CD4-positive, CD25-positive, alpha-beta regulatory T cell (primary cell): ENCODE results near the gene TRIM67. TPM values are rescaled to one million over a fixed set of nuclear protein-coding genes. Genes with fewer than 3 reads are reported as not detected.

Experiments used
- ATAC-seq, 2 donors: fragments of 150-1000 bp; cut with Tn5 transposase; one replicate each; pipeline ENCODE4 v1.10.0; 2021; ENCODE audit warnings: low read depth in 2 of 2, moderate number of reproducible peaks in 2 of 2, moderate library complexity in 1 of 2
- DNase-seq, 3 donors: peaks; one replicate each; pipeline versions ENCODE4 v3.0.0 to v3.0.0-alpha.2; 2012 to 2022; ENCODE audit warnings: mixed read lengths in 1 of 3
- H3K27ac ChIP-seq: one replicate; pipeline ENCODE4 v1.7.0; 2013; ENCODE audit warnings: mild to moderate bottlenecking, low read length; ENCODE audit not compliant: insufficient read depth, poor library complexity, severe bottlenecking
- H3K27me3 ChIP-seq: one replicate; pipeline ENCODE4 v1.7.0; 2013; ENCODE audit warnings: low read length; ENCODE audit not compliant: control insufficient read depth, insufficient read depth
- H3K36me3 ChIP-seq: one replicate; pipeline ENCODE4 v1.7.0; 2013; ENCODE audit warnings: mild to moderate bottlenecking, low read length, moderate library complexity; ENCODE audit not compliant: control insufficient read depth, insufficient read depth
- H3K4me1 ChIP-seq: 2 replicates; pipeline ENCODE4 v1.7.0; 2013; ENCODE audit warnings: mild to moderate bottlenecking, low read length; ENCODE audit not compliant: insufficient read depth, control insufficient read depth, poor library complexity, severe bottlenecking
- H3K4me3 ChIP-seq: one replicate; pipeline ENCODE4 v1.7.0; 2013; ENCODE audit warnings: low read depth, mild to moderate bottlenecking, low read length, moderate library complexity
- H3K9me3 ChIP-seq, 2 experiments: 1 replicate in 1 of 2; 2 replicates in 1 of 2; pipeline ENCODE4 v1.7.0; 2013; ENCODE audit warnings: low read length in 2 of 2, mild to moderate bottlenecking in 1 of 2, moderate library complexity in 1 of 2; ENCODE audit not compliant: control insufficient read depth in 2 of 2
- H3K27ac Mint-ChIP-seq, 3 donors: one replicate each; pipeline ENCODE4 v1.8.0; 2020 to 2022; ENCODE audit warnings: mild to moderate bottlenecking in 3 of 3, mixed read lengths in 3 of 3, moderate library complexity in 2 of 3
- H3K27me3 Mint-ChIP-seq: one replicate; pipeline ENCODE4 v1.8.0; 2022; ENCODE audit warnings: mild to moderate bottlenecking, mixed read lengths
- H3K36me3 Mint-ChIP-seq: one replicate; pipeline ENCODE4 v1.8.0; 2020; ENCODE audit warnings: mixed read lengths
- H3K4me1 Mint-ChIP-seq, 4 donors: one replicate each; pipeline ENCODE4 v1.8.0; 2020 to 2022; ENCODE audit warnings: mixed read lengths in 4 of 4, mild to moderate bottlenecking in 1 of 4
- H3K4me3 Mint-ChIP-seq, 4 donors: one replicate each; pipeline ENCODE4 v1.8.0; 2020 to 2022; ENCODE audit warnings: mild to moderate bottlenecking in 4 of 4, mixed read lengths in 4 of 4, moderate library complexity in 3 of 4
- H3K9me3 Mint-ChIP-seq, 7 donors: one replicate each; pipeline ENCODE4 v1.8.0; 2020 to 2022; ENCODE audit warnings: mixed read lengths in 7 of 7, mild to moderate bottlenecking in 3 of 7, moderate library complexity in 2 of 7
- polyA plus RNA-seq, 4 donors: library from polyadenylated mRNA; unstranded; fragments of 300-500 nt; fragmentation: Illumina TruSeq; gene quantifications; one replicate each; pipeline ENCODE4 v1.2.3, GENCODE V29; 2021
- total RNA-seq: library from RNA; stranded (reverse); gene quantifications from one replicate; pipeline ENCODE4 v1.2.3, GENCODE V29; 2022

Gene TRIM67
- total and polyA plus RNA-seq, 5 donors from 2014 or later = not detected

DNA sequence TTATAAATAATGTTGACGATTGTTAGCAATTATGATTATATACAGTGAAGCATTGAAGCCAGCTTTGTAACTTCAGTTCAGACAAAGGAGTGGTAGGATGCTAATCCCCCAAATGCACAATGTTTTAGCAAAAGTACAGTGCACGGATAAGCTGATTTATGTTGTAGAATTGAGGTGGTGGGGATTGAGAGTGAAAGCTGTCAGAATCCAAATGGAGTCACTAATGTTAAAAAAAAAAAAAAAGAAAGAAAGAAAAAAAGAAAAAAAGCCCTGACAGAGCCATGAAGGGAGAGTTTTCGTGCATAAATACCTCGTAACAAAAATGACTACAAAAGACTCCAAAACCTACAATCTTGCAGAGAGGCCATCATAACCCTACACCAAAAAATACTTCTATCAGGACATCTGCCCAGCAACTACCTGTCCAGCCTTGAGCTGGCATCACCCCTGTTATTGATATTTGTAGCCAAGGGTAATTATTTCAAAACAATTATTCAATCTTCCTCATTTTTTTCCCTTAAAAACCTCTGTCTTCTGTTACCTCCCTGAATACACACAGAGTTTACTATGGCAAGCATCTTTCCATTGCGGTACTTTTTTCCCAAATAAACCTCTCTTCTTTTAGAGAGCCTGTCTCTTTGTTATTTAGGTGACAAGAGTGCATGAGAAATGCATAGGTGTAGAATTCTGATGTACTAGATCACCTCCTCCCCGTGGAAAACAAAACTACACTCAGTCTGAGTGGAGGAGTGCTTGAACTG, 2.5 kb upstream of the TRIM67 start:
- peaks cover 54% of the 10 kb centered on the region for H3K27me3 Mint-ChIP-seq
- Histone ChIP-seq H3K27me3 (peaks cover 27% of the 10 kb centered on the region), H3K36me3 (no peaks in the 10 kb centered on the region), H3K9me3 (no peaks in the 10 kb centered on the region), H3K4me3 (no peak overlapping the region), H3K4me1 (peaks cover 7% of the 10 kb centered on the region), H3K27ac (no peak overlapping the region)
- DNase-seq = no peak
- H3K36me3 Mint-ChIP-seq = peaks cover 3% of the 10 kb centered on the region
- no peak overlapping the region for H3K4me3 Mint-ChIP-seq
- ATAC-seq = no peak
- peaks cover 0 to 6% (median 0%) of the 10 kb centered on the region in 7 donors for H3K9me3 Mint-ChIP-seq
- H3K4me1 Mint-ChIP-seq = peaks cover 0 to 13% (median 0%) of the 10 kb centered on the region in 4 donors
- H3K27ac Mint-ChIP-seq = peak overlapping the region in 1 of 3 donors; percentile 21

DNA sequence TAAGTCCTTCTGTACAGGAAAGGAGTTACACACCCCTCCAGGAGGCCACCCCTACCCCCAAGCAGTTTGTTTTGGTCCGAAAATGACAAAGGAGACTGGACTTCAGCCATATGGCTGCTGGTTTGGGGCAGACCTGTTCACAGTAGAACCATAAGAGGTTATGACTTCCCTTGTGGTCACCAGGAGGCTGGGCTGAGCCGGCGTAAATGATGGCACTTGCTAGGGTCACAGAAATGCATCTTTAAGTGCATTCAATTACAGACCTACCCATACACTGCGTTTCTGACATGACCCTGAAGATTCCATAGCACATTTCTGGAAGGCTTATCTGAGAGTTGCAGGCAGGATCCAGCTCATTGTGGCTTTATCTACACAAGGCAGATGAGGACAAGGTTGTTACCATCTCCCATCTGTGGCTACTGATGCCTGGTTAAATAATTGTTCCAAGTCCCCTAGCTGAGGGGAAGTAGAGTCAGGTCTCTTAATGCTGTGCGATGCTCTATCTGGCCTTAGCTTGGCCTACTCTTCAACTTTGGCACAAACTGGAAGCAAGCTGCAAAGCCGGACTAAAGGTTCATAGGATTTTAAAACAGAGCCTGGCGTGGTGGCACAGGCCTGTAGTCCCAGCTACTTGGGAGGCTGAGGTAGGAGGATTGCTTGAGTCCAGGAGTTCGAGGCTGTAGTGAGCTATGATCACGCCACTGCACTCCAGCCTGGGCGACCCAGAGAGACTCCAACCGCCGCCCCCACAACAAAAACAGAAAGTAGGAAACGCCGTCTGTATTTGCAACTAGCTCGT, 1.7 kb upstream of the TRIM67 start:
- peaks cover 0 to 6% (median 0%) of the 10 kb centered on the region in 7 donors for H3K9me3 Mint-ChIP-seq
- H3K4me3 Mint-ChIP-seq = peak overlapping the region in 1 of 4 donors; percentile 32
- peaks cover 0 to 15% (median 0%) of the 10 kb centered on the region in 4 donors for H3K4me1 Mint-ChIP-seq
- DNase-seq = no peak
- Histone ChIP-seq H3K4me1 (peaks cover 7% of the 10 kb centered on the region), H3K27me3 (peaks cover 25% of the 10 kb centered on the region), H3K36me3 (no peaks in the 10 kb centered on the region), H3K27ac (no peak overlapping the region), H3K4me3 (no peak overlapping the region), H3K9me3 (no peaks in the 10 kb centered on the region)
- no peak overlapping the region for H3K27ac Mint-ChIP-seq
- no peak for ATAC-seq
- H3K36me3 Mint-ChIP-seq = peaks cover 3% of the 10 kb centered on the region
- peaks cover 55% of the 10 kb centered on the region for H3K27me3 Mint-ChIP-seq

DNA sequence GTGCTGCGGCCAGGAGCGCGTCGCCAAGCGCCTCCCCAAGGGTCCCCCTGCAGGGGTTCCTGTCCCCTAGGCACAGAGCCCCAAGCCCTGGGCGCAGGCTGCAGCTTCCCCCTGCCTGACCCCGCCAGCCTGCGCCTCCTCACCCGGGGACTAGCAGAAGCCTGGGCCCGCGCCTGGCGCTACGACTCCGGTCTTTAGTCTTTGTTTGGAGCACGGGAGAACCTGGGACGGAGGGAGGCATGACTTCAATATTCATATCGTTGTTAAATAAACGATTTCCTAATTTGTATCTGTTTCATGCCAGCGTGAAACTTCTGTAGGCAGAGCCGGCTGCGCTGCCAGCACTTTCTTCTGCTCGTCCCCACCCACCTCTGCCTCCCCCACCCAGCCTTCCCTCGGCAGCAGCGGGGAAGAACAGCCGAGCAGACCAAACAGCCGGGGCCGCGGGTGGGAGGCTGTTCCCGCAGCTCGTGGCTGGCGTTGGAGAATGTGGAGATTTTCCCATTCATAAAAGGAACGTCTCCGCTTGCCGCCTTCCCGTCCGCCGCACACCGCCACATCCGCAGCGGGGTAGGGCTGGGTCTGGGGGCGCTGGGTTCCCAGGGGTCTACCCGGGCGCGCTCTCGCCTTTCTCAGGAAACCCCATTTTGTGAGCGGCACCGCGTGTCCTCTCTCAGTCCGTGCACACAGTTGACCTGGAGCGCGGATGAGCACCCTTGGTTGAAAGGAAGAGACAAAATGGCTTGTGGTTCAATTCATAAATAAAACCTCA, 777 bp upstream of the TRIM67 start:
- peak overlapping the region in 1 of 4 donors; percentile 46 for H3K4me3 Mint-ChIP-seq
- ATAC-seq (no peak), DNase-seq (no peak)
- Histone ChIP-seq H3K4me1 (peaks cover 7% of the 10 kb centered on the region), H3K27ac (no peak overlapping the region), H3K4me3 (no peak overlapping the region), H3K9me3 (no peaks in the 10 kb centered on the region), H3K27me3 (peaks cover 25% of the 10 kb centered on the region), H3K36me3 (no peaks in the 10 kb centered on the region)
- peaks cover 0 to 15% (median 0%) of the 10 kb centered on the region in 4 donors for H3K4me1 Mint-ChIP-seq
- peaks cover 60% of the 10 kb centered on the region for H3K27me3 Mint-ChIP-seq
- H3K27ac Mint-ChIP-seq = no peak overlapping the region
- peaks cover 0 to 6% (median 0%) of the 10 kb centered on the region in 7 donors for H3K9me3 Mint-ChIP-seq
- H3K36me3 Mint-ChIP-seq = no peaks in the 10 kb centered on the region

DNA sequence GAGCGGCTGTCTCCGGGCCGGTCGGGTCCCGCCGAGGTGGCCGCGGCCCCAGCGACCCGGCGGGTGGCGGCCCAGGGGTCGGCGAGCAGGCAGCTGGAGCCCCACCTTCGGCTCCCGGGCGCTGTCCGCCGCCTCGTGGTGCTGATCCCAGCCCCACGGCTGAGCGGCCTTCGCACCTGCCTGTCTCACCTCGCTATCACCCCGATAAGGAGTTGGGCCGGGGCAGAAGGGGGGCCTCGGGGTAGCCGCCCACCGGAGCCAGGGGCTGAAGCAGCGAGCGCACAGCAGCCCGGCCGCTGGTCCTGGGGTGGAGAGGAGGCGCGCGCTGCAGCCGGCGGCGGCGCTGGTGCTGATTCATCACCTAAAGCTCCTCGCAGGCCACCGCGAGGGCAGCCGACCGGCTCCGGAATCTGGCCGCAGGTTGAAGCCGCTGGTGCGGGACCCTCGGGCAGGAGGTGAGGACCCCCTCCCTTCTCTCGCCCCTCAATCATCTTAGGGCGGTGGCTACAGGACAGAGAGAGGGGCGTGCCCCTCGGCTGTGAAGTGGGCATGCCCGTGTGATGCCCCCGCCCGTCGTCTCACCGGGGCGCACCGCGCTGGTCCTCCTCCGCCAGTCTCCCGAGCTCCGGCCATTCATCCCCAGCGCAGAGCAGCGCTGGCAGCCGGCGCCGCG, 575 bp downstream of the TRIM67 start:
- peak in 2 of 3 donors; percentile 10 to 13 for DNase-seq
- peaks cover 0 to 3% (median 0%) of the 10 kb centered on the region in 7 donors for H3K9me3 Mint-ChIP-seq
- Histone ChIP-seq H3K27me3 (peaks cover 21% of the 10 kb centered on the region), H3K27ac (no peak overlapping the region), H3K4me1 (peaks cover 7% of the 10 kb centered on the region), H3K4me3 (no peak overlapping the region), H3K36me3 (no peaks in the 10 kb centered on the region), H3K9me3 (no peaks in the 10 kb centered on the region)
- ATAC-seq = no peak
- peaks cover 62% of the 10 kb centered on the region for H3K27me3 Mint-ChIP-seq
- H3K4me3 Mint-ChIP-seq = no peak overlapping the region
- no peak overlapping the region for H3K27ac Mint-ChIP-seq
- H3K4me1 Mint-ChIP-seq = peaks cover 0 to 15% (median 0%) of the 10 kb centered on the region in 4 donors
- H3K36me3 Mint-ChIP-seq = no peaks in the 10 kb centered on the region

DNA sequence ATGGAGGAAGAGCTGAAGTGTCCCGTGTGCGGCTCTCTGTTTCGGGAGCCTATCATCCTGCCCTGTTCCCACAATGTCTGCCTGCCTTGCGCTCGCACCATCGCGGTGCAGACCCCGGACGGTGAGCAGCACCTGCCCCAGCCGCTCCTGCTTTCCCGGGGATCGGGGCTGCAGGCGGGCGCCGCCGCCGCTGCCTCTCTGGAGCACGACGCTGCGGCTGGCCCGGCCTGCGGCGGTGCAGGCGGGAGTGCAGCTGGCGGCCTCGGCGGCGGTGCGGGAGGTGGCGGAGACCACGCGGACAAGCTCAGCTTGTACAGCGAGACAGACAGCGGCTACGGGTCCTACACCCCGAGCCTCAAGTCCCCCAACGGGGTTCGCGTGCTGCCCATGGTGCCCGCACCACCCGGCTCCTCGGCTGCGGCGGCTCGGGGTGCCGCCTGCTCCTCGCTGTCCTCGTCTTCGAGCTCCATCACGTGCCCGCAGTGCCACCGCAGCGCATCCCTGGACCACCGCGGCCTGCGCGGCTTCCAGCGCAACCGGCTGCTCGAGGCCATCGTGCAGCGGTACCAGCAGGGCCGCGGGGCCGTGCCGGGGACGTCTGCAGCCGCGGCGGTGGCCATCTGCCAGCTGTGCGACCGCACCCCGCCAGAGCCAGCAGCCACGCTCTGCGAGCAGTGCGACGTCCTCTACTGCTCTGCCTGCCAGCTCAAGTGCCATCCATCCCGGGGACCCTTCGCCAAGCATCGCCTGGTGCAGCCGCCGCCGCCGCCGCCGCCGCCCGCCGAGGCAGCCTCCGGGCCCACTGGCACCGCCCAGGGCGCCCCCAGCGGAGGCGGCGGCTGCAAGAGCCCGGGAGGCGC, 1.3 kb downstream of the TRIM67 start:
- ATAC-seq = no peak
- H3K9me3 Mint-ChIP-seq = peaks cover 0 to 3% (median 0%) of the 10 kb centered on the region in 7 donors
- peaks cover 66% of the 10 kb centered on the region for H3K27me3 Mint-ChIP-seq
- H3K27me3 ChIP-seq = peaks cover 18% of the 10 kb centered on the region
- no peak overlapping the region for H3K4me3 Mint-ChIP-seq
- H3K27ac Mint-ChIP-seq = no peak overlapping the region
- H3K36me3 Mint-ChIP-seq = no peaks in the 10 kb centered on the region
- H3K4me1 Mint-ChIP-seq = peaks cover 0 to 15% (median 0%) of the 10 kb centered on the region in 4 donors
- no peaks in the 10 kb centered on the region for H3K36me3 ChIP-seq
- H3K4me1 ChIP-seq = peaks cover 7% of the 10 kb centered on the region
- H3K27ac ChIP-seq = no peak overlapping the region
- H3K4me3 ChIP-seq = no peak overlapping the region
- H3K9me3 ChIP-seq = no peaks in the 10 kb centered on the region
- no peak for DNase-seq

DNA sequence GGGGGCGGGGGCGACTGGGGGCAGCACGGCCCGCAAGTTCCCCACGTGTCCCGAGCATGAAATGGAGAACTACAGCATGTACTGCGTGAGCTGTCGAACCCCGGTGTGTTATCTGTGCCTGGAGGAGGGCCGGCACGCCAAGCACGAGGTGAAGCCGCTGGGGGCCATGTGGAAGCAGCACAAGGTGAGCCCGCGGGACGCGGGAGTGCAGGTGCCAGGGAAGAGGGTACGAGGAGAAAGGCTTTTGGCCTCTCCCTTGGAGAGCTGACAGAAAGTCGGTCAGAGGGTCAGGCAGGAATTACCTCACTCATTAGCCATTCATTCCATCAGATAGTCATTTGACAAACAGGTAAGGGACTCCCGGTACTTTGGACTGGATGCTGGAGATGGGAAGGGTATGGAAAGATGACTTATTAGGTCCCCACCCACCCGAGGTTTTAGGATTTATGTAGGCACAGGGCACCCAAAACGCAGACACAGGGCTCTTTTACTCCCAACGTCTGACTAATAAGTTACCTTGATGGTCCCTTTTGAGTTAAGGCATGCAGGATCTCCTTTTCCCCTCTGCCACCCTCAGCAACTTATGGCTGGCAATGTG, 2.1 kb downstream of the TRIM67 start:
- Mint-ChIP-seq H3K36me3 (no peaks in the 10 kb centered on the region), H3K9me3 (peaks cover 0 to 3% (median 0%) of the 10 kb centered on the region in 7 donors)

More for the DNA sequence above, 2.1 kb downstream of the TRIM67 start:
- Mint-ChIP-seq H3K4me3 (peak overlapping the region in 2 of 4 donors; percentile 46 to 61), H3K4me1 (peaks cover 0 to 15% (median 0%) of the 10 kb centered on the region in 4 donors), H3K27me3 (peaks cover 64% of the 10 kb centered on the region), H3K27ac (peak overlapping the region in 1 of 3 donors; percentile 56)
- Histone ChIP-seq H3K9me3 (no peaks in the 10 kb centered on the region), H3K27ac (no peak overlapping the region), H3K4me1 (peaks cover 7% of the 10 kb centered on the region), H3K27me3 (peaks cover 18% of the 10 kb centered on the region), H3K36me3 (no peaks in the 10 kb centered on the region), H3K4me3 (no peak overlapping the region)
- DNase-seq = no peak
- no peak for ATAC-seq
